ENCODE results near the gene CTCFL.

CTCFL gene

DNA sequence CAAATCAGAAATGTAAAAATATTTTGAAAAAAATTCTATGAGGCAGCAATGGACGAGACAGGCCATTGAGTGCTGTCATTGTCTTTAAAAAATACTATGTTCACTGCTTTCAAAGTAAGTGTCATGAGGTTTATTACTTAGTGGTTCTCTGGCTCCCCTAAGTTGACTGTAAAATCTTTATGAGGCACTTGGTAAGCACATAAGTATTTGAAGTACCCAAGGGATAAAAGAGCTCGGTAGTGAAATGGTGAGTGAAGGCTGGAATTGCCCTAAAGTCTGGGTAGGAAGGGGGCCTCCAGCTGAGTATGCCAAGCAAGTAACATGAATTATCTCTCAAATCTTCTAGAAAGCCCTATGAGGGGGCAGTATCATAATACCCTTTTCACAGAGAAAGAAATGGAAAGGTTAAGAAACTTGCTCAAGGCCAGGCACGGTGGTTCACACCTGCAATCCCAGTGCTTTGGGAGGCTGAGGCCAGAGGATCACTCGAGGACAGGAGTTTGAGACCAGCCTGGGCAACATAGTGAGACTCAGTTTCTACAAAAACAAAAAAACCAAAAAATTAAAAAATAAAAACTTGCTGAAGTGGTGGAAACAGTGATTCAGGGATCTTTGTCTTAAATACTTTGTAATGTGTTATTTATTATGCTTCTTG lies 5.5 kb upstream of the CTCFL start:
- no peaks in the 10 kb centered on the region for H3K4me1 Mint-ChIP-seq (ENCODE audit: low read depth)
- H3K27me3 Mint-ChIP-seq, result peaks cover 5% of the 10 kb centered on the region
- H3K4me3 Mint-ChIP-seq, result no peak overlapping the region
- H3K27ac Mint-ChIP-seq, result no peak overlapping the region
- H3K9me3 Mint-ChIP-seq (ENCODE audit: low read depth), result no peaks in the 10 kb centered on the region
- H3K36me3 Mint-ChIP-seq, result no peaks in the 10 kb centered on the region

DNA sequence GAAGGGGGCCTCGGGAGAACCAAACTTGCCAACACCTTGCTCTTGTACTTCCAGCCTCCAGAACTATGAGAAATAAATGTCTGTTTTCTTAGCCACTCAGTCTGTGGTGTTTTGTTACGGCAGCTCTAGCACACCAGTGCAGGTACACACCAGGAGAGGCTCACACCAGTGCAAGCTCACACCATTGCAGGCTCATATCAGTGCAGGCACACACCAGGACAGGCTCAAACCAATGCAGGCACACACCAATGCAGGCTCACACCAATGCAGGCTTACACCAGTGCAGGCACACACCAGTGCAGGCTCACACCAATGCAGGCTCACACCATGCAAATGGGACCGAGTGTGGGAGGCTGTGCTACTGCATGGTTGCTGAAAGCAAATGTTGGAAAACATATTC lies 4.9 kb upstream of the CTCFL start:
- Mint-ChIP-seq H3K36me3 (no peaks in the 10 kb centered on the region), H3K27me3 (peaks cover 5% of the 10 kb centered on the region), H3K27ac (no peak overlapping the region), H3K4me1 (ENCODE audit: low read depth) (no peaks in the 10 kb centered on the region), H3K4me3 (no peak overlapping the region), H3K9me3 (ENCODE audit: low read depth) (no peaks in the 10 kb centered on the region)

DNA sequence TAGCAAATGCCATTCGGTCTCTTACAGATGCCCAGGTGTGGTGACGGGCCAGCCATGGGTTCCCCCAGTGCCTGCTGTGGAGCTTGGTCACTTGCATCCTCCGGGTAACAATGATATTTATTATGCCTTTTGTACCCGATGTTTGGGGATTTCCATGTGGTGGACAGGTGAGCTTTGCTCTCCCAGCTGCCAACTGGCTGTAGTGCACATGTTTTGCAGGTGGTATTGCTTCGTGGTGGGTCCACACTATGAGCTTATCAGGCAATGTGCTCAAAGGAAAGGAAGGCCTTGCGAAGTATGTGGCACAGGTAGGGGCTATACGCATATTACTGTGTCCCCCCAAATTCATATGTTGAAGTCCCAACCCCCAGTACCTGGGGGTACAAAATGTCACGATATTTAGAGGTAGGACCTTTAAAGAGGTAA lies 4.2 kb upstream of the CTCFL start:
- Mint-ChIP-seq H3K36me3 (no peaks in the 10 kb centered on the region), H3K27ac (no peak overlapping the region), H3K4me3 (no peak overlapping the region), H3K27me3 (peaks cover 3% of the 10 kb centered on the region), H3K9me3 (ENCODE audit: low read depth) (no peaks in the 10 kb centered on the region), H3K4me1 (ENCODE audit: low read depth) (no peaks in the 10 kb centered on the region)

GRCh38 chr20:57528148-57528547 lies 3.2 kb upstream of the CTCFL start:
- H3K27ac Mint-ChIP-seq, result no peak overlapping the region
- no peaks in the 10 kb centered on the region for H3K27me3 Mint-ChIP-seq
- H3K36me3 Mint-ChIP-seq, result no peaks in the 10 kb centered on the region
- no peaks in the 10 kb centered on the region for H3K9me3 Mint-ChIP-seq (ENCODE audit: low read depth)
- no peak overlapping the region for H3K4me3 Mint-ChIP-seq
- no peaks in the 10 kb centered on the region for H3K4me1 Mint-ChIP-seq (ENCODE audit: low read depth)

GRCh38 chr20:57527728-57528127 lies 2.8 kb upstream of the CTCFL start:
- H3K4me3 Mint-ChIP-seq, result no peak overlapping the region
- no peaks in the 10 kb centered on the region for H3K27me3 Mint-ChIP-seq
- no peaks in the 10 kb centered on the region for H3K36me3 Mint-ChIP-seq
- H3K27ac Mint-ChIP-seq, result no peak overlapping the region
- H3K9me3 Mint-ChIP-seq (ENCODE audit: low read depth), result no peaks in the 10 kb centered on the region
- H3K4me1 Mint-ChIP-seq (ENCODE audit: low read depth), result no peaks in the 10 kb centered on the region

- H3K4me3 Mint-ChIP-seq, result no peak overlapping the region
- no peaks in the 10 kb centered on the region for H3K36me3 Mint-ChIP-seq
- H3K9me3 Mint-ChIP-seq (ENCODE audit: low read depth), result no peaks in the 10 kb centered on the region
- no peak overlapping the region for H3K27ac Mint-ChIP-seq
- H3K27me3 Mint-ChIP-seq, result no peaks in the 10 kb centered on the region
- peaks cover 3% of the 10 kb centered on the region for H3K4me1 Mint-ChIP-seq (ENCODE audit: low read depth)
Measured at GRCh38 chr20:57526885-57527460, 2.0 kb upstream of the CTCFL start.

GRCh38 chr20:57526087-57526884 lies 1.3 kb upstream of the CTCFL start:
- no peak overlapping the region for H3K27ac Mint-ChIP-seq
- H3K4me3 Mint-ChIP-seq, result no peak overlapping the region
- H3K36me3 Mint-ChIP-seq, result no peaks in the 10 kb centered on the region
- H3K9me3 Mint-ChIP-seq (ENCODE audit: low read depth), result no peaks in the 10 kb centered on the region
- H3K27me3 Mint-ChIP-seq, result no peaks in the 10 kb centered on the region
- peaks cover 3% of the 10 kb centered on the region for H3K4me1 Mint-ChIP-seq (ENCODE audit: low read depth)

- Mint-ChIP-seq H3K27ac (no peak overlapping the region), H3K9me3 (ENCODE audit: low read depth) (no peaks in the 10 kb centered on the region), H3K4me1 (ENCODE audit: low read depth) (peaks cover 3% of the 10 kb centered on the region), H3K36me3 (no peaks in the 10 kb centered on the region), H3K27me3 (no peaks in the 10 kb centered on the region), H3K4me3 (no peak overlapping the region)
Measured at GRCh38 chr20:57525328-57526086, 567 bp upstream of the CTCFL start.

- Mint-ChIP-seq H3K27ac (no peak overlapping the region), H3K4me1 (ENCODE audit: low read depth) (peaks cover 3% of the 10 kb centered on the region), H3K4me3 (no peak overlapping the region), H3K27me3 (no peaks in the 10 kb centered on the region), H3K9me3 (ENCODE audit: low read depth) (no peaks in the 10 kb centered on the region), H3K36me3 (no peaks in the 10 kb centered on the region)
Measured at GRCh38 chr20:57523782-57524181, 1.2 kb downstream of the CTCFL start.

GRCh38 chr20:57522380-57523140 lies 2.4 kb downstream of the CTCFL start:
- Mint-ChIP-seq H3K4me3 (no peak overlapping the region), H3K9me3 (ENCODE audit: low read depth) (no peaks in the 10 kb centered on the region), H3K27me3 (no peaks in the 10 kb centered on the region), H3K36me3 (no peaks in the 10 kb centered on the region), H3K4me1 (ENCODE audit: low read depth) (peaks cover 3% of the 10 kb centered on the region), H3K27ac (no peak overlapping the region)

DNA sequence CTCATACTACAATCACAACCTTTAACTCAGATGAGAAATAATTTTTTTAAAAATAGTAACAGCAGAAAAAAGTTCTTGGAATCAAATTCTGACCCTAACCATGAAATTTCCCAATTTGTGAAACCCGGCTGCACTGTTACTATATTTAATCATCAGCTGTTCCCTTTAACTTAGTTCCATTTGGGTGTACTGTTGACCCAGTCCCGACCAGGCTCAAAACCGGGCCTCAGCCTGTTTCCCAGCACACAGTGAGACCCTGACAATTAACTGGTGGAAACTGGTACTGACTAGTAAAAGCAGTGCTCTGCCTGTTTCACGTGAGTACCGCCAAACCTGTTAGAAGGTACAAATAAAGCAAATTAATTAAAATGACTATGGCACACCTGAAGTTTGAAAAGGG lies 7.0 kb downstream of the CTCFL start:
- H3K9me3 Mint-ChIP-seq (ENCODE audit: low read depth), result no peaks in the 10 kb centered on the region
- no peak overlapping the region for H3K27ac Mint-ChIP-seq
- no peaks in the 10 kb centered on the region for H3K36me3 Mint-ChIP-seq

GRCh38 chr20:57514273-57514751 lies 10.6 kb downstream of the CTCFL start:
- Mint-ChIP-seq H3K4me3 (no peak overlapping the region), H3K4me1 (ENCODE audit: low read depth) (no peaks in the 10 kb centered on the region)

More for the DNA sequence above, 7.0 kb downstream of the CTCFL start:
- Mint-ChIP-seq H3K27me3 (peaks cover 2% of the 10 kb centered on the region), H3K4me3 (no peak overlapping the region), H3K4me1 (ENCODE audit: low read depth) (peaks cover 3% of the 10 kb centered on the region)

DNA sequence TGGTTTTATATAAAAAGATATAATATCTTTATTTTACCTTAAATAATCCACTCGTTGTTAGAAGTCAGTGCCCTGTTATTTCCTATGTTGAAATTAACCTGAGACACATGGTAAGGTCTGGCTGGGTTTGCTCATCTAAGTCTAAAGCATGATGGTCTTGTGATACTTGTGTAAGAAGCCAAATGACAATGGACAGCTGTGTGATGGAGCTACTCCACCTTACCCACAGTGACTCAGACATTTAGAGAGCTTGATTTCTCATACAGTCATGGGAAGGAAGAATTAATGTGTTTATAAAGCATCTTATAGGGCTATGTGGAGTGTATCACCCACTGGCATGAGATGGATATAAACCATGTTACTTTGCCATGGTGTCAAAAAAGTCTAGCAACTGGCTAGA lies 11.7 kb downstream of the CTCFL start:
- Mint-ChIP-seq H3K9me3 (ENCODE audit: low read depth) (no peaks in the 10 kb centered on the region), H3K27me3 (peaks cover 5% of the 10 kb centered on the region), H3K36me3 (no peaks in the 10 kb centered on the region), H3K4me3 (no peak overlapping the region), H3K27ac (no peak overlapping the region), H3K4me1 (ENCODE audit: low read depth) (no peaks in the 10 kb centered on the region)

More at GRCh38 chr20:57514273-57514751, 10.6 kb downstream of the CTCFL start:
- Mint-ChIP-seq H3K27ac (no peak overlapping the region), H3K9me3 (ENCODE audit: low read depth) (no peaks in the 10 kb centered on the region), H3K36me3 (no peaks in the 10 kb centered on the region), H3K27me3 (peaks cover 5% of the 10 kb centered on the region)

- H3K4me1 Mint-ChIP-seq (ENCODE audit: low read depth), result no peaks in the 10 kb centered on the region
- H3K4me3 Mint-ChIP-seq, result no peak overlapping the region
- H3K9me3 Mint-ChIP-seq (ENCODE audit: low read depth), result no peaks in the 10 kb centered on the region
- no peaks in the 10 kb centered on the region for H3K36me3 Mint-ChIP-seq
- H3K27ac Mint-ChIP-seq, result no peak overlapping the region
- H3K27me3 Mint-ChIP-seq, result peaks cover 5% of the 10 kb centered on the region
Measured at GRCh38 chr20:57512432-57512831, 12.5 kb downstream of the CTCFL start.

Measured in activated naive CD8-positive, alpha-beta T cell (primary cell).